ENCODE data around the gene PFN4.

DNA sequence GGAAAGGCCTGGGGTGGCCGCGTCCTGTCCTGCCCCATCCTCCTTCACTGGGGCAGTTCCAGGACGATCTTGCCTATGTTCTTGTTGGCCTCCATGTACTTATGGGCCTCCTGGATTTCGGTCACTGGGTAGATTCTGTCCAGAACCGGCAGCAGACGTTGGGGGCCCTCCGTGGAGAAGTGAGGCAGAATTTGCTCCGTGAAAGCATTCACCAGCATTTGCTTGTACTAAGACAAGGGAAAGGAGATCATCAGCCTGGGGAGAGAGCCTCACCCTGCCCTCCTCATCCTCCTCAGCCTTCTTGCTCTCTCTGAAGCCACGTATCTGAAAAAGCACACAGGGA lies 45.6 kb downstream of the PFN4 start:
- no peak for TF ChIP-seq CTCF (IDR thresholded peaks at IDR 0.05 in 2 of 3, conservative IDR thresholded peaks at IDR 0.05 in 1 of 3; ENCODE audit: insufficient read depth in 2 of 3, low read depth in 1 of 3, low read length in 3 of 3)
- TF ChIP-seq EZH2 (IDR thresholded peaks at IDR 0.05; ENCODE audit: borderline replicate concordance, low read depth, low read length), result no peak
- no peak for TF ChIP-seq ZFP30 (CRISPR knock-in tag; IDR thresholded peaks at IDR 0.05; ENCODE audit: borderline replicate concordance)
- no peak for TF ChIP-seq RAD21 (CRISPR knock-in tag; conservative IDR thresholded peaks at IDR 0.05 in 1 of 2, IDR thresholded peaks at IDR 0.05 in 1 of 2)
- TF ChIP-seq ZNF239 (CRISPR knock-in tag; IDR thresholded peaks at IDR 0.05), result no peak
- no peak for TF ChIP-seq SP1 (CRISPR knock-in tag; IDR thresholded peaks at IDR 0.05)
- TF ChIP-seq KAT2B (IDR thresholded peaks at IDR 0.05; ENCODE audit: low read depth, low read length), result no peak
- no peak for TF ChIP-seq POLR2AphosphoS5 (IDR thresholded peaks at IDR 0.05; ENCODE audit: control insufficient read depth, insufficient read depth, low read depth, low read length)
- TF ChIP-seq POU5F1 (IDR thresholded peaks at IDR 0.05; ENCODE audit: borderline replicate concordance, low read depth, low read length, partially characterized antibody), result no peak
